SIG-M5 (cell line): Measurements from ENCODE around the gene NUDT22.

Source experiments
- DNase-seq: peaks from one replicate; lab custom pipeline; 2025; lab: John Stamatoyannopoulos, UW

The NUDT22 gene, protein sequence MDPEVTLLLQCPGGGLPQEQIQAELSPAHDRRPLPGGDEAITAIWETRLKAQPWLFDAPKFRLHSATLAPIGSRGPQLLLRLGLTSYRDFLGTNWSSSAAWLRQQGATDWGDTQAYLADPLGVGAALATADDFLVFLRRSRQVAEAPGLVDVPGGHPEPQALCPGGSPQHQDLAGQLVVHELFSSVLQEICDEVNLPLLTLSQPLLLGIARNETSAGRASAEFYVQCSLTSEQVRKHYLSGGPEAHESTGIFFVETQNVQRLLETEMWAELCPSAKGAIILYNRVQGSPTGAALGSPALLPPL

GRCh38 chr11:64225608-64226506 is at the start of gene NUDT22, which contains the start of gene TRPT1:
NUDT22 (plus strand) TSS chr11:64226274; CDS start chr11:64226653, 379 bp downstream.
TRPT1 (minus strand) TSS chr11:64226186; CDS start chr11:64225860, 326 bp downstream.
- no peak for DNase-seq

GRCh38 chr11:64176751-64177150 is 49.3 kb upstream of the NUDT22 start:
- DNase-seq = no peak

DNA sequence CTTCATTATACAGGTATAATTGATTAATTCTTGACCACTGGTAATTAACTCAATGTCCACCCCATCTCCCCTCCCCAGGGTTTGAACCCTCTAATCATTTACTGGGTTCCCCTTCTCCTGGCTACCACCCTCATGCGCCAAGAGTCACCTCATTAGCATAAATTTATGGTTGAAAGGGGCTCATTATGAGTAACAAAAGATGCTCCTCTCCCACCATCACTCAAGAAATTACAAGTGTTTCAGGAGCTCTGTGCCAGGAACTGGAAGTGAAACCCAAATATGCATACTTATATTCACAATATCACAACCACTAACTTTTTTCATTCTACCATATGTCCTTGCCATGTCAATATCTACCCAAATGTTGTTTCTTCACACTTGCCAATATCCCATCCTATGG is 47.9 kb upstream of the NUDT22 start:
- no peak for DNase-seq

DNA sequence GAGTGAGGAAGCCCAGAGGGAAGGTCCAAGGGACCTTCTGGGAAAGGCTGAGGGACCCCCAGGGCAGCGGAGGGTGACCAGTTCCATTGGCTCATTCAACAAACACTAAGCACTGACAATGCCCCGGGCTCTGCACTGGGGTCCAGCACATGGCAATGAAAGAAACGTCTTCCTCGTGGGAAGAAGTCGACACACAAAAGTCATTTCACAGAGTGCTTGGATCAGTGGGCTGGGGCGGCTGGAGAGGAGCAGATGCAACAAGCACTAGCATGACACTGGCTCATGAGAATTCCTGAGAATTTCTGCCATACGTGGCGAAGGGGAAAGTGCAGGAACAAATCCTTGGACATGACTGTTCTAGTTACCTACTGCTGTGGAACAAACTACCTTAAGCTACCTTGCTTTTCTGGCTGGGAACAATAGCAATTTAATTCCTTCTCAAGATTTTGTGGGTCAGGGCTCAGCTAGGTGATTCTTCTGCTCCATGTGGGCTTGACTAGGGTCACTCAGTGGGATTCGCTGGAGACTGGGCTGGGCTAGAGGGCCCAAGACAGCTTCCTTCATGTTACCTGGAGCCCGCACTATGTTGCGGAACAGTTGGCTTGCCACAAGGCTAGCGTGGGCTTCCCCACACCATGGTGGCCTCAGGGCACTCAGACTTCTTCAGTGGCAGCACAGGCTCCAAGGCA is 47.0 kb upstream of the NUDT22 start:
- no peak for DNase-seq

DNA sequence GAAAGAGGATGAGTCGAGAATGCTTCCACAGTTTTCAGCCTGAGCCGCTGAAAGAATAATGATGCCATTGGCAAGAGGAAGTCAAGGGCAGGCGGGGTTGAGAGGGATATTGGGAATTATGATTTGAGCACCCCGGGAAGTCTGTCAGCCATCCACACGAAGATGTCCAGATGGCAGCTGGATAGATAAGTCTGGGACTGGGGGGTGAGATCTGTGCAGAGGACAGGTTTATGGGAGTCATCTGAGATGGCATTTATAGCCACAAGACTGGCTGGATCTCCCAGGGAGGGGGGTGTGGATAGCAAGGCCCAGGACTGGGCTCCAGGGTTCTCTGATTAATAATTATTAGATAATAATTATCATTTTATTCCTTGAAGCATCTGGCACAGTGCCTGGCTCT is 45.2 kb upstream of the NUDT22 start:
- DNase-seq = no peak

DNA sequence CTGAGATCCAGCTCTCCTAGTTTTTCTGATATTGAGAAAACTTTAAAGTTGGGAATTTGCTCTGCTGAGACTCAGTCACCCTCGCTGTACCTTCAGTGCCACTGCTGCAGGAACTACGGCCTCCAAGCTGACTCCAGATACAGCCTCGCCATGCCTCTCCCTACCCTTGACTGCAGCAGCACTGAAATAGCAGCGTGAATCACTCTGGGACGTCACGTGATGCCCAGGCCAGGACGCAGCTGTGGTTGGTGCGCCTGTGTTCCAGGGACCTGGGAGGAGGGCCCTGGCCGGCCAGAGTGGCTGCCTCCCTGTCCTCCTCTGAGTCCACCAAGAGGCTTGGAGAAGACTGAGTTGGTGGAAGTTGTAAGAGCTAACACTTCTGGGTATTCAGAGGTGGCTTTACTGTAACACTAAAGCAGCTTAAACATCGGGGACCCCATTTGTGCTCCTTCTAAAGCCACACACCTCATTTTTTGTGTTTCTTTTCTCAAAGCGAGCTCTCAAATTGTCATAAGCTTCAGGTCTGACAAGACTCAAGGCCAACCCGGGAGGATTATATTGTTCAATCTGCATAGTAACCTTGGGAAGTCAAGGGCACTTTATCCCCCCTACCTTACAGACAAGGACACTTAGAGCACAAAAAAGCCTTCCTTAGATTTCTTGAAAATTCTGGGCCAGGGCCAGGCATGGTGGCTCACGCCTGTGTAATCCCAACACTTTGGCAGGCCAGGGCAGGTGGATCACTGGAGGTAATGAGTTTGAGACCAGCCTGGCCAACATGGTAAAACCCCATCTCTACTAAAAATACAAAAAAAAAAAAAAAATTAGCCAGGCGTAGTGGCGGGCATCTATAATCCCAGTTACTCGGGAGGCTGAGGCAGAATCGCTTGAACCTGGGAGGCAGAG is 44.3 kb upstream of the NUDT22 start:
- peak; percentile 24 for DNase-seq

GRCh38 chr11:64183890-64184289 is 42.2 kb upstream of the NUDT22 start:
- no peak for DNase-seq

- no peak for DNase-seq
Observed at GRCh38 chr11:64185175-64185692, 40.8 kb upstream of the NUDT22 start.

GRCh38 chr11:64185693-64186491 is 40.2 kb upstream of the NUDT22 start, which contains the start of gene STIP1:
STIP1 (plus strand) TSS chr11:64186171; CDS start chr11:64186262, 91 bp downstream.
- peak; percentile 99 for DNase-seq

GRCh38 chr11:64186492-64187165 is 39.4 kb upstream of the NUDT22 start:
- no peak for DNase-seq

DNA sequence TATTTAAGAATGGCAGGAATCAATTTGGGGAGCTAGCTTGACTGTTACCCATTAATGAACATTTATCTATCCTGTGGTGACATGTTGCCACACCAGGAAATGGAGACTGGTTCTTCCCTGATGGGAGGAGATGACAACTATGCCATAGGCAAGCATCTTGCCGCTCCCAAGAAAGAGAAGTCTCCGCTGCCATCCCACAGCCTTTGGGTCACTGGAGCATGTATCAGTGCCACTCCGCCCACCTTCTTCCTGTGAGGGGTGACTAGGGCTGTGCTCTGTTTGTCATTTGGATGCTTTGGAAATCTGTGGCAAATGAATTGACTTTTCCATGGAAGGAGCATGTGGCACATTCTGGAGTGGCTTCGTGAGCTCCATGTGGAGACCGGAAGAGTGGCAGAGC is 33.6 kb upstream of the NUDT22 start:
- no peak for DNase-seq

GRCh38 chr11:64196626-64197025 is 29.4 kb upstream of the NUDT22 start:
- no peak for DNase-seq

DNA sequence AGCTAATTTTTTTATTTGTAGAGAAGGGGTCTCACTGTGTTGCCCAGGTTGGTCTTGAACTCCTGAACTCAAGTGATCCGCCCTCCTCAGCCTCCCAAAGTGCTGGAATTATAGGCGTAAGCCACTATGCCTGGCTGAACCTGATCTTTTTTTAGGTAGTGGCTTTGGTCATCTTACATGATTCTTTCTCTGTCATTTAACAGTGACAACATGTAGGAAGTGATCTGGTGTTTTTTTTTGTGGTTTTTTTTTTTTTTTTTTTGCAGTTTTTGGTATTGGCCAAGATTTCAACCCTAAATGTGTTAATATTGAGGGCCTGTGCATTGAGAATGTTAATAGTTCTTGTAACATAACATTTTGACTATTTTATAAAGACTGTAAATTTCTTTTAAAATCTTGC is 27.6 kb upstream of the NUDT22 start:
- no peak for DNase-seq

- no peak for DNase-seq
Observed at GRCh38 chr11:64201543-64201942, 24.5 kb upstream of the NUDT22 start.

GRCh38 chr11:64202992-64203391 is 23.1 kb upstream of the NUDT22 start:
- no peak for DNase-seq

GRCh38 chr11:64203421-64204079 is 22.5 kb upstream of the NUDT22 start:
- DNase-seq = no peak

DNA sequence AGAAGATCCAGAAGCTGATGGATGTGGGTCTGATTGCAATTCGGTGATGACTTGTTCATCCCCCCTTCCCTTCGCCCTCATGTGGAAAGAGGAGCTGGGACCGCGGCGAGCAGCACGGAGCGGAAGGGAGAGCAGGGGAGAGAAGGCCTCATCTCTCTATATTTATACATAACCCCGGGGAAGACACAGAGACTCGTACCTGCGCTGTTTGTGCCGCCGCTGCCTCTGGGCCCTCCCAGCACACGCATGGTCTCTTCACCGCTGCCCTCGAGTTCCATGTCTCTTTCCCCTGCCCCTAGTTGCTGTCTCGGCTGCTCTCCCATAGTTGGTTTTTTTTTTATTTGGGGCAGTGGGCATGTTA is 22.0 kb upstream of the NUDT22 start:
- DNase-seq = no peak

- DNase-seq = peak; percentile 2
Observed at GRCh38 chr11:64204464-64204989, 21.5 kb upstream of the NUDT22 start.
